NCI-H526 (cell line): ENCODE data around the gene RGR.
A peak's percentile ranks its signal among the peaks of the same experiment; 100 is the strongest.

Experiments used
- DNase-seq, 2 experiments: peaks; one replicate each; lab custom pipeline; 2025; lab: John Stamatoyannopoulos, UW

Gene RGR

GRCh38 chr10:84258034-84258695 is 13.3 kb downstream of the RGR start:
- DNase-seq: no peak

- DNase-seq: no peak
These were observed 16.5 kb downstream of the RGR start for GRCh38 chr10:84261236-84261915.

- DNase-seq: no peak
These were observed 17.5 kb downstream of the RGR start for GRCh38 chr10:84262190-84262956.

- no peak for DNase-seq
These were observed 18.9 kb downstream of the RGR start for GRCh38 chr10:84263716-84264115.

GRCh38 chr10:84264611-84265141 is 19.8 kb downstream of the RGR start:
- DNase-seq: peak; percentile 83 to 87

GRCh38 chr10:84265418-84265817 is 20.6 kb downstream of the RGR start:
- peak; percentile 65 to 71 for DNase-seq

GRCh38 chr10:84267503-84268126 is 22.8 kb downstream of the RGR start:
- peak in 1 of 2 experiments; percentile 25 for DNase-seq

GRCh38 chr10:84269162-84269561 is 24.3 kb downstream of the RGR start:
- DNase-seq: no peak

GRCh38 chr10:84269773-84270172 is 24.9 kb downstream of the RGR start:
- no peak for DNase-seq

- no peak for DNase-seq
These were observed 25.9 kb downstream of the RGR start for GRCh38 chr10:84270708-84271107.

- peak in 1 of 2 experiments; percentile 3 for DNase-seq
These were observed 35.1 kb downstream of the RGR start for GRCh38 chr10:84279876-84280475.

GRCh38 chr10:84286695-84287094 is 41.8 kb downstream of the RGR start:
- no peak for DNase-seq

GRCh38 chr10:84288151-84288550 is 43.3 kb downstream of the RGR start:
- no peak for DNase-seq

- no peak for DNase-seq
These were observed 44.8 kb downstream of the RGR start for GRCh38 chr10:84289521-84290200.

- no peak for DNase-seq
These were observed 45.4 kb downstream of the RGR start for GRCh38 chr10:84290235-84290634.

- no peak for DNase-seq
These were observed 46.5 kb downstream of the RGR start for GRCh38 chr10:84291384-84291783.

GRCh38 chr10:84292502-84292901 is 47.6 kb downstream of the RGR start:
- no peak for DNase-seq

- DNase-seq: no peak
These were observed 48.3 kb downstream of the RGR start for GRCh38 chr10:84293171-84293570.

- no peak for DNase-seq
These were observed 48.7 kb downstream of the RGR start for GRCh38 chr10:84293574-84294016.

GRCh38 chr10:84294766-84295447 is 50.1 kb downstream of the RGR start:
- no peak for DNase-seq
